ENCODE data around the gene GPS1.

Gene GPS1

DNA sequence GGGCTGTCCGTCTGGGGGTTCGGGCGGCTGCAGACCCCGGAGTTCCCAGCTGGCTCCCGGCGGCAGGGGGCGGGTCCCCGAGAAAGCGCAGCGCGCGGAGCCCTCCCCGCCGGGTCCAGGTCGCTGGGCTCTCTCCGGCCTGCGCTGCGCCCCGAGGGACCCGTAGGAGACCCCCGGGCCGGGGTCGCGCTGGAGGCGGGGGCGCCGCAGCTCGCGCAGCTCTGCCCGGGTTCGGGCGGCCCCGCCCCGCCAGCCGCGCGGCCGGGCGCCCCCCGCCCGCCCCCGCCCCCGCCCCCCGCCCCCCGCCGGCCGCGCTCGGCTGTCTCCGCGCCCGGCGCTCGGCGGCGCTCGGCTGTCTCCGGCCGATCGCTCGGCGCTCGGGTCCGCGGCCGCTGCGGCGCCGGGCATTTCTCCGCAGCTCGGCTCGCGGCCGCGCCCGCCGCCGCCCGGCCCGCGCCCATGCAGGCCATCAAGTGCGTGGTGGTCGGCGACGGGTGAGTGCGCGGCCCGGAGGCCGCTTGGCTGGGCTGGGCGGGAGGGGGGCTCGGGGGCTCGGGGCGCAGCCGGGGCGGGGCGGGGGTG lies 20.3 kb upstream of the GPS1 start, which contains the start of gene RAC3:
TSS of gene RAC3 (plus strand) at position 376 of the 582 bp plus-strand sequence. CDS start at position 460, 84 bp downstream.
- H3K4me3 ChIP-seq (ENCODE audit: low read depth, low read length), result peak within 1 kb of the TSS; percentile 54

GRCh38 chr17:82031885-82032627 lies 19.6 kb upstream of the GPS1 start:
- TF ChIP-seq, protein P1, sequence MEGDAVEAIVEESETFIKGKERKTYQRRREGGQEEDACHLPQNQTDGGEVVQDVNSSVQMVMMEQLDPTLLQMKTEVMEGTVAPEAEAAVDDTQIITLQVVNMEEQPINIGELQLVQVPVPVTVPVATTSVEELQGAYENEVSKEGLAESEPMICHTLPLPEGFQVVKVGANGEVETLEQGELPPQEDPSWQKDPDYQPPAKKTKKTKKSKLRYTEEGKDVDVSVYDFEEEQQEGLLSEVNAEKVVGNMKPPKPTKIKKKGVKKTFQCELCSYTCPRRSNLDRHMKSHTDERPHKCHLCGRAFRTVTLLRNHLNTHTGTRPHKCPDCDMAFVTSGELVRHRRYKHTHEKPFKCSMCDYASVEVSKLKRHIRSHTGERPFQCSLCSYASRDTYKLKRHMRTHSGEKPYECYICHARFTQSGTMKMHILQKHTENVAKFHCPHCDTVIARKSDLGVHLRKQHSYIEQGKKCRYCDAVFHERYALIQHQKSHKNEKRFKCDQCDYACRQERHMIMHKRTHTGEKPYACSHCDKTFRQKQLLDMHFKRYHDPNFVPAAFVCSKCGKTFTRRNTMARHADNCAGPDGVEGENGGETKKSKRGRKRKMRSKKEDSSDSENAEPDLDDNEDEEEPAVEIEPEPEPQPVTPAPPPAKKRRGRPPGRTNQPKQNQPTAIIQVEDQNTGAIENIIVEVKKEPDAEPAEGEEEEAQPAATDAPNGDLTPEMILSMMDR (IDR thresholded peaks at IDR 0.05; ENCODE audit: low read depth, low read length), result no peak
- peak overlapping the region; percentile 50 for H3K4me3 ChIP-seq (ENCODE audit: low read depth, low read length)

More for the DNA sequence above, 20.3 kb upstream of the GPS1 start, which contains the start of gene RAC3:
- TF ChIP-seq, protein P1 (IDR thresholded peaks at IDR 0.05; ENCODE audit: low read depth, low read length), result no peak

DNA sequence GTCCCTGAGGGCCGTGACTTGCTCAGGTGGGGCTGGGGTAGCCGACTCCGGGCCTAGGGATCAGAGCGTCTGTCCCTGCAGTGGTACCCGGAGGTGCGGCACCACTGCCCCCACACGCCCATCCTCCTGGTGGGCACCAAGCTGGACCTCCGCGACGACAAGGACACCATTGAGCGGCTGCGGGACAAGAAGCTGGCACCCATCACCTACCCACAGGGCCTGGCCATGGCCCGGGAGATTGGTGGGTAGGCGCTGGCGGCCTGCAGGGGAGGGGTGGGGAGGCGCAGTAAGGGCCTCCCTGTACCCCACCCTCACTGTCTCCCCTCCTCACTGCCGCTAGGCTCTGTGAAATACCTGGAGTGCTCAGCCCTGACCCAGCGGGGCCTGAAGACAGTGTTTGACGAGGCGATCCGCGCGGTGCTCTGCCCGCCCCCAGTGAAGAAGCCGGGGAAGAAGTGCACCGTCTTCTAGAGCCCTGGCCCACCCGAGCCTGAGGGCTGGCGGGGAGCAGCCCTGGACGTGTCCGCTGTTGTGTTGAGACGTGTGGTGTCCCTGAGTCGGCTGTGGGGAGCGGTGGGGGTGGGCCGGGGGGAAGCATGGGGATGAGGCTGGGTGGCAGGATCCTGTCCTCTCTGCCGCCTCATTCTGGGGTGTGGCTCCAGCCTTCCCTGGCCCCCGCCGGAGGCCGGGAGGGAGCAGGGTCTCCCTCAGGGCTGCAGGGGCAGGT lies 18.2 kb upstream of the GPS1 start:
- TF ChIP-seq, protein P1 (IDR thresholded peaks at IDR 0.05; ENCODE audit: low read depth, low read length), result no peak
- H3K4me3 ChIP-seq (ENCODE audit: low read depth, low read length), result no peak overlapping the region

DNA sequence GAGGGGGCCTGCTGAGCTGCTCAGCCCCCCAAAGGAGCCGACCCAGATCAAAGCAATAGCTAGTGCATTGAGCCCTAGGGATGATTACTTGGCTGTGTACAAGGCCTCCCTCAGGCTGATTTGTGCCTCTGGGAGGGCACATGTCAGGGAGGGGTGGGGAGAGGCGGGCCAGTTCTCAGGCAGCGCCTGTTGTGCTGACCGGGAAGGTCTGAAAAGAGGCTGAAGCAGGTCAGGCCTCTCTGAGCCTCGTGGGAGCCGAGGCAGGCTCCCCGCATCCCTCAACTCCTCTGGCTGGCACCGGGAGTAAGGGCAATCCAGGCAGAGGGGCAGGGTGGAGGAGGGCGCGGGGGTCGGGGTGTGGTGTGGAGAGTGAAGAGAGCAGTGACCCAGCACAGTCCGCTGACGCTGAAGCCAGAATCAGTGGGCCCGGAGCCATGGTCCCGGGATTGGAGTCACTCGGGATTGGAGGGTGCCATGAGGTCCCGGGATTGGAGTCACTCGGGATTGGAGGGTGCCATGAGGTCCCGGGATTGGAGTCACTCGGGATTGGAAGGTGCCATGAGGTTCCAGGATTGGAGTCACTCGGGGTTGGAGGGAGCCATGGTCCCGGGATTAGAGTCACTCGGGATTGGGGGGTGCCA lies 17.2 kb upstream of the GPS1 start:
- TF ChIP-seq, protein P1 (IDR thresholded peaks at IDR 0.05; ENCODE audit: low read depth, low read length), result no peak
- no peak overlapping the region for H3K4me3 ChIP-seq (ENCODE audit: low read depth, low read length)

GRCh38 chr17:82035488-82035887 lies 16.2 kb upstream of the GPS1 start:
- TF ChIP-seq, protein P1 (IDR thresholded peaks at IDR 0.05; ENCODE audit: low read depth, low read length), result no peak
- H3K4me3 ChIP-seq (ENCODE audit: low read depth, low read length), result no peak overlapping the region

- TF ChIP-seq, protein P1 (IDR thresholded peaks at IDR 0.05; ENCODE audit: low read depth, low read length), result no peak
- H3K4me3 ChIP-seq (ENCODE audit: low read depth, low read length), result peak overlapping the region; percentile 70; the same call in 1 of the 2 replicates
Measured at GRCh38 chr17:82035956-82036633, 15.6 kb upstream of the GPS1 start.
